ENCODE data around the gene TDRD5. TPM values are rescaled to one million over a fixed set of nuclear protein-coding genes. Genes with fewer than 3 reads are reported as not detected.

The TDRD5 gene
- polyA plus RNA-seq, 2 of the 4 experiments (the other 2 are of a cell fraction), result 0.26 to 0.37 TPM

GRCh38 chr1:179591253-179591591, 410 bp upstream of the TDRD5 start:
- peak overlapping the region; percentile 90 for H3K4me2 ChIP-seq
- ATAC-seq, result no peak; a peak in 1 of 6 replicates
- H3K9me3 ChIP-seq, result no peaks in the 10 kb centered on the region
- peak overlapping the region; percentile 50 to 78; a peak in 5 of 6 replicates for H3K27ac ChIP-seq
- 22% methylated on average over 5 of the region's 7 CpGs for WGBS (ENCODE audit: missing lambda C conversion rate)
- POLR2A ChIA-PET, result no interaction called here
- no peak for FAIRE-seq
- peak overlapping the region; percentile 55 for H3K4me3 ChIP-seq
- CTCF ChIA-PET, result interaction anchor here (1.5 kb wide), 1 partner anchor 17 kb away, joined by 3 read pairs; no protein-coding TSS in a partner anchor
- DNase-seq (ENCODE audit: low read depth in 1 of 2, low spot score in 1 of 2), result no peak
- H3K4me1 ChIP-seq, result no peaks in the 10 kb centered on the region; the same call in 2 of the 3 replicates
- TF ChIP-seq SMC3 (IDR thresholded peaks at IDR 0.05) (no peak), ZSCAN20 (CRISPR knock-in tag; IDR thresholded peaks at IDR 0.05) (no peak), GATA3 (IDR thresholded peaks at IDR 0.05; ENCODE audit: borderline replicate concordance) (no peak), BCL3 (IDR thresholded peaks at IDR 0.05) (no peak), CEBPB (IDR thresholded peaks at IDR 0.05) (no peak), POLR2AphosphoS2 (conservative IDR thresholded peaks at IDR 0.05; ENCODE audit: low read length) (no peak), KDM1A (IDR thresholded peaks at IDR 0.05; ENCODE audit: low read depth) (no peak), ZFP36 (IDR thresholded peaks at IDR 0.05; ENCODE audit: borderline replicate concordance, partially characterized antibody) (no peak), FOSB (CRISPR knock-in tag; IDR thresholded peaks at IDR 0.05) (no peak), E2F6 (IDR thresholded peaks at IDR 0.05; ENCODE audit: borderline replicate concordance, low read depth) (no peak), USF2 (IDR thresholded peaks at IDR 0.05) (no peak), HOXB13 (CRISPR knock-in tag; IDR thresholded peaks at IDR 0.05; ENCODE audit: low read depth) (no peak), CHD4 (IDR thresholded peaks at IDR 0.05; ENCODE audit: borderline replicate concordance) (no peak), ZNF302 (CRISPR knock-in tag; IDR thresholded peaks at IDR 0.05) (no peak), NPAS2 (CRISPR knock-in tag; IDR thresholded peaks at IDR 0.05; ENCODE audit: borderline replicate concordance) (no peak), HES2 (IDR thresholded peaks at IDR 0.05) (no peak), HOXB5 (CRISPR knock-in tag; IDR thresholded peaks at IDR 0.05) (no peak), TP53 (CRISPR knock-in tag; IDR thresholded peaks at IDR 0.05) (no peak), HMGXB4 (CRISPR knock-in tag; IDR thresholded peaks at IDR 0.05; ENCODE audit: borderline replicate concordance) (no peak)

- ChIA-PET CTCF (interaction anchor here (0.6 to 3.4 kb wide), 5 partner anchors 8 to 1061 kb away, joined by 3 to 24 read pairs (median 3); no protein-coding TSS in a partner anchor), POLR2A (no interaction called here)
- no peak overlapping the region for H3K4me2 ChIP-seq
- no peaks in the 10 kb centered on the region for H3K4me1 ChIP-seq
- no peak overlapping the region for H3K27ac ChIP-seq
- no peak for TF ChIP-seq BCL3 (IDR thresholded peaks at IDR 0.05)
- no peak for TF ChIP-seq RNF2 (IDR thresholded peaks at IDR 0.05; ENCODE audit: borderline replicate concordance, low read depth)
- TF ChIP-seq FOSL2 (IDR thresholded peaks at IDR 0.05), result no peak
- TF ChIP-seq FOSL2 (CRISPR knock-in tag; IDR thresholded peaks at IDR 0.05), result no peak
- no peak for TF ChIP-seq MAZ (IDR thresholded peaks at IDR 0.05; ENCODE audit: borderline replicate concordance, low read depth, low read length)
- no peak for TF ChIP-seq NFE2L2 (conservative IDR thresholded peaks at IDR 0.05; ENCODE audit: low read length)
- TF ChIP-seq CHD2 (IDR thresholded peaks at IDR 0.05; ENCODE audit: low read length, partially characterized antibody), result no peak
- no peak for TF ChIP-seq MAX (IDR thresholded peaks at IDR 0.05)
- no peak for TF ChIP-seq BHLHE40 (IDR thresholded peaks at IDR 0.05; ENCODE audit: low read depth, low read length)
- no peak for TF ChIP-seq HOXB13 (CRISPR knock-in tag; IDR thresholded peaks at IDR 0.05; ENCODE audit: low read depth)
- FAIRE-seq (no peak), DNase-seq (ENCODE audit: low read depth in 1 of 2, low spot score in 1 of 2) (no peak), ATAC-seq (no peak)
- 44% methylated on average over 1 of the region's 1 CpG for WGBS (ENCODE audit: missing lambda C conversion rate)
- H3K9me3 ChIP-seq, result no peaks in the 10 kb centered on the region
- H3K4me3 ChIP-seq, result no peak overlapping the region
Measured at GRCh38 chr1:179598631-179599030, 7.0 kb downstream of the TDRD5 start.

Data from A549 (cell line).